ENCODE measurements around the gene NPFF.

DNA sequence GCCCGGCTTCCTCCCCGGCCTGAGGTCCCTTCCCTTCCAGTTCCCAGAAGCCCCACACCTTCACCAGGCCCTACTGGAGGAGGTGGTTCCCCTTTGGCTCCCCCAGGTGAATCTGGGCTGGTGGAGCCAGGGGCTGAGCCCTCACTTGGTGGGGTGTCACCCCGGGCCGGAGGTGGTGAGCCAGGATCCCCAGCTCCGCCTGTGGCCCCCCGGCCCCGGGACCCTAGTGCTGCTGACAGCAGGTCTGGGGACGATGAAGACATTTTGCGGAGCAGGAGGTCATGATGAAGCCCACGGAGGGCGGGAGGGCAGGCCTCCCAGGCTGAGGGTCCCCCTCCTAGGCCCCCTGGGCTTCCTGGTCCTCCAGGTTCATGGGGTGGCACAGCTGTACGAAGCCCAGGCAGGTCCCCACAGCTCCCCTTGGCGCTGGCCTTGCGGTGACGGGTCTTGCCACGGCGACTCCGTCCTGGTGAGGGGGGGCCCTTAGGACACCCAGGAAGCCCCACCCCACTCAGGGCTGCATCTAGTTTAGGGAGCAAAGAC lies 24.6 kb downstream of the NPFF start:
- TF ChIP-seq, protein P1, sequence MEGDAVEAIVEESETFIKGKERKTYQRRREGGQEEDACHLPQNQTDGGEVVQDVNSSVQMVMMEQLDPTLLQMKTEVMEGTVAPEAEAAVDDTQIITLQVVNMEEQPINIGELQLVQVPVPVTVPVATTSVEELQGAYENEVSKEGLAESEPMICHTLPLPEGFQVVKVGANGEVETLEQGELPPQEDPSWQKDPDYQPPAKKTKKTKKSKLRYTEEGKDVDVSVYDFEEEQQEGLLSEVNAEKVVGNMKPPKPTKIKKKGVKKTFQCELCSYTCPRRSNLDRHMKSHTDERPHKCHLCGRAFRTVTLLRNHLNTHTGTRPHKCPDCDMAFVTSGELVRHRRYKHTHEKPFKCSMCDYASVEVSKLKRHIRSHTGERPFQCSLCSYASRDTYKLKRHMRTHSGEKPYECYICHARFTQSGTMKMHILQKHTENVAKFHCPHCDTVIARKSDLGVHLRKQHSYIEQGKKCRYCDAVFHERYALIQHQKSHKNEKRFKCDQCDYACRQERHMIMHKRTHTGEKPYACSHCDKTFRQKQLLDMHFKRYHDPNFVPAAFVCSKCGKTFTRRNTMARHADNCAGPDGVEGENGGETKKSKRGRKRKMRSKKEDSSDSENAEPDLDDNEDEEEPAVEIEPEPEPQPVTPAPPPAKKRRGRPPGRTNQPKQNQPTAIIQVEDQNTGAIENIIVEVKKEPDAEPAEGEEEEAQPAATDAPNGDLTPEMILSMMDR (IDR thresholded peaks at IDR 0.05; ENCODE audit: extremely low read depth in 1 of 2, insufficient read depth in 1 of 2, low read depth in 1 of 2, low read length in 2 of 2) = no peak
- TF ChIP-seq EZH2 (IDR thresholded peaks at IDR 0.05; ENCODE audit: borderline replicate concordance, low read depth, low read length, severe bottlenecking) (no peak), POLR2AphosphoS5 (IDR thresholded peaks at IDR 0.05; ENCODE audit: insufficient read depth, low read depth, low read length) (no peak), POLR2A (IDR thresholded peaks at IDR 0.05; ENCODE audit: low read depth, low read length) (no peak)

Measured in endothelial cell of umbilical vein (primary cell).